ENCODE measurements around the gene FOXN1.
"Not testable (repeated sequence)": the region's sequence is repeated elsewhere in the genome, so short reads cannot be mapped to it uniquely, and the experiment has no call there.

Gene FOXN1

GRCh38 chr17:28549236-28550132 lies 43.3 kb downstream of the FOXN1 start:
- DNase-seq, result peak; percentile 50

DNA sequence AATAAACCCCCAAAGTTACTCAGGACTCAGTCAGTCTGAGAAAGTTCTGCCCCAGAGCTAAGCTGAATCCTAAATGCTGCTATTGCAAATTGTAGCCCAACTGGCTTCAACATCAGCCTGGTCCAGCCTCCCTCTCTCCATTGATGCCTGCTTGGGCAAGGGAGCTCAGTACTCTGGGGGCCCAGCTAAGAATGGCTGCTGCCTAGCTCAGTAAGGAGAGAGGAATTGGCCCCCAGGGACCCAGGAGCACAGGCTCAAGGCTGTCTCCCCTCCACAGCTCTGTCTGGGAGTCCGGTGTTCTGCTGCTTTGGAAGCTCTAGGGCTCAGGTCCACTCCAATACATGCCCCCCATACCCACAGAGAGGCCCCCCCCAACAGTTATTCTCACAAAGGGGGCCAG lies 44.7 kb downstream of the FOXN1 start:
- no peak for DNase-seq

DNA sequence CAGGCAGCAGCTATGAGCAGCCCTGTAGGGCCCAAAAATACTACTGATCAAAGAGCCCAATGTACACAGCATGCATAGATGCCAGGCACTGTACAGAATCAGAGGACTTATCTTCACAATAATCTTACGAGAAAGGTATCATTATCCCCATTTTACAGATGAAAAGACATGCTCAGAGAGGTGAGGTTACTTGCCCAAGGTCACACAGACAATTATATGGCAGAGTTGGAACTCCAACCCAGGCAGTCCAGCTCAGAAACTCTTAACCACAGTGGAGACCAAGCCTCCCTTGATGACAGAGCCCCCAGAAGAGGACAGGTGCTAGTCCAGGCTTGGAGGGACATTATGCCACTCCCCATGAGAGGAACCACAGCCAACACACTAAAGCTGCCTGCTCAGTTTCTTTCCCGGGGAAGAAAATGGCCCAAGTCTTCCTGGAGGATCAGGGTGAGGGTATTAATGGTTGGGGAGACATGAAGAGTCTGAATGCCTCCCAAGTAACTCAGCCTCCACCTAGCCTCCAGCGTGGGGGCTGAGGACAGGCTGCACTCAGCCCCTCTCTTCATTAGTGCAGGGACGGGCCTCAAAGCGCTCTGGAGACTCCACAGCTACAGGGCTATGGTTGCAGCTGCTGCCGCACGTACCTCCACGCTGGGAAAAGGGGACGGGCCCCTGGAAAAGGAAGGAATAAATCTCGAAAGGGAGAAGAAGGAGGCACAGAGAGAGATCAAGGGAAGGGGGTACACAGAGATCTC lies 45.5 kb downstream of the FOXN1 start:
- DNase-seq, result no peak

DNA sequence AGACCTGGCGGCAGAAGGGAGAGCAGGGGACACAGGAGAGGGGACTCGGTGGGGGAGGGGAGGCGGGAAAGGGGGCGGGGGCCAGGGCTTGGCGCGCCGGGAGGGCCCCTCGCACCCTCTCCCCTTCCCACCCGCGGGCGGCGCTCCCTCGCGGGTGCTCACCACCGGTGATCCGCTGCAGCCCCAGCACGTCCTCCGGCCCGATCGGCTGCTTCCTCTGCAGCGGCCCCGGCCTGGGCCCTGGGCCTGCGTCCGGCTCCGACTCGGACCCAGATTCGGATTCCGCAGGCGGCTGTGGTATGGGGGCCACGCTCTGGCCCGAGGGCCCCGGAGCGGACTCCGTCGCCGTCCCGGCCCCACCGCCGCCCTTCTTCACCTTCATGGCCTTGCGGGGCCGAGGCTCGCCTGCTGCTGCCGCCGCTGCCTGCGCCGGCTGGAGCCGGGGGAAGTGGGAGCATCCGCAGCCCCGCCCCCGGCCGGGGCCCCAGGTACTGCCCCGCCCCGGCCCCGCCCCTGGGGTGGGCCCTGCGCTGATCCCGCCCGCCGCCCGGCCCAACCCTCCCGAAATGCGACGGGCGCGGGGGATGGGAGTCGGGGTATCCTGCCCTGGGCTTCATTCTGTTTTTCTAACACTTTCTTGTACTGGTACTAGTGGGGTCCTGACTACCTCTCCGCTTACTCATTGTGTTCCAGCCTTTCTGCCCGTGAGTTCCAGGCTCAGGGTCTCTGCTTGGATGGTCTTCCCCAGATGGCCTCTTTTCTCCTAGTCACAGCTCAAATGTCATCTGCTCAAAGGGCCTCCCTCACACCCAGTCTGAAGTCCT lies 46.2 kb downstream of the FOXN1 start, which contains the start of gene UNC119:
Gene UNC119 (minus strand): TSS at position 449 of the 824 bp plus-strand sequence. CDS start 67 bp downstream, at position 382.
- DNase-seq, result peak; percentile 82

GRCh38 chr17:28553000-28553505 lies 46.9 kb downstream of the FOXN1 start:
- DNase-seq, result no peak

- DNase-seq, result no peak
Observed at GRCh38 chr17:28554565-28554964, 48.4 kb downstream of the FOXN1 start.

DNA sequence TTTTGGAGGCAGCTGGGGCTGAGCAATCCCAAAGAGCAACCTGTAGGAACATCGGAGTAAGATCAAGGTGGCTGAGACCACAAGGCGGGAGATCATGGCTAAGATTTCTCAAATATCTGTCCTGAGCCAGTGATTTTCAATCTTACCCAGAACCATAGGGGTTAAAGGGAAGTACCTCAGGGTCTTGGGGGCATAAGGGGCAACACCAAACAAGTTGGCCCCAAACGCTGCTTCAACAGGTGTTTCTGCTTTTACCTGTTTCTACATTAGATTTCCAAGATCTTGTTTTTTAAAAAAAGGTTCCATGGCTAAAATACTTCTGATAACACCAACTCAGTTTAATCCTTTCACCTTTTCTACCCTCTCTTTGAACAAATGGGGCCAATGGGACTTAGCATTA lies 48.9 kb downstream of the FOXN1 start:
- no peak for DNase-seq

- no peak for DNase-seq
Observed at GRCh38 chr17:28563475-28563874, 57.3 kb downstream of the FOXN1 start.

DNA sequence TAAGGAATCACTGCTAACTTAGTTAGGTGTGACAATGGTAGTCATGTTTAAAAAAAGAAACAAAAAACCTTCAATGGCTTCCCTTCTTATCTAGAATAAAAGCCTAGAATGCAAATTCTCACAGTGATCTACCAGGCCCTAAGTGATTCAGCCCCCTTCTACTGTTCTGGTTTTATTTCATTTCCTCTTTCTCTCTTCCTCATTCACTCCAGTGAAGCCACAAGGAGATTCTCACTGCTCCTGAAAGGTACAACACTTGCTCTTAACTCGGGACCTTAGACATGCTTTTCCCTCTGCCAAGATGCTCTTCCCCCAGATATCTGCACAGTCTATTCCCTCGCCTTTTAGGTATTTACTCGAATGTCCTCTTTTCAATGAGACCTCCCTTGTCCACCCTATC lies 61.5 kb downstream of the FOXN1 start:
- no peak for DNase-seq

GRCh38 chr17:28569446-28569845 lies 63.3 kb downstream of the FOXN1 start:
- no peak for DNase-seq

GRCh38 chr17:28570716-28571360 lies 64.7 kb downstream of the FOXN1 start:
- DNase-seq, result peak; percentile 49

DNA sequence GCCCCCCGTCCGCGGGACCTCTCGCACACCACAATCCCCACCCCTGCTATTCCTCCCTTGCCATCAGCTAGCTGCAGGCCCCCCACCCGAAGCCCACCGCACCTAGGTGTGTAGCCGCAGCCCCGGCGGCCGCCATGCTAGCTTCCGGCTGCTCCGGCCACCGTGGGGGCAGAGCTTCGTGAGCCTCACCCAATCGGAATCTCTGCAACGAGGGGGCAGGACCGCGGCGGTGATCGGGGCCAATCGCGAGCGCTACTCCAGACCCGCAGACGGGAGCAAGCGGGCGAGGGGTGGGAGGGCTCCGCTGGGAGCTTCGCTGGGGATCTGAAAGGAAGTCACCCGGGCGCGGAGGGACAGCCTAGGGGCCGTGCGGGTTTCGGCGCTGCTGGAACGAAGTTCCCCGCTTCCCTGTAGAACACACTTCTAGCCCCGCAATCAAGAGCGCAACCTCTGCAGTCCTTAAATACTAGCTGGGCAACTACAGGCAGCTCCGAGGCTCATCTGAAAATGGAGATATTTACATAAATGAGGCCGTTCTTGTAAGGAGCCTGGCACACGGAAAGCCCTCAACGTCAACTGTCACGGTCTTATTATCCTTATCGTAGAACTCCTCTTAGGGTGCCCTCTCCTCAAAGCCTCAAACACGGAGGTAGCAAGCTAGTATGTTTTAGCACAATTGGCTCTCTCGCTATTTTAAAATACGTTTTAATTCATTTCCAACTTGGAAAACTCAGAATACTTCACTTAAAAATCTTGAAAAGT lies 65.4 kb downstream of the FOXN1 start, which contains the start of gene PIGS:
Gene PIGS (minus strand): TSS at position 164 of the 762 bp plus-strand sequence. CDS start 28 bp downstream, at position 136.
- peak; percentile 91 for DNase-seq

DNA sequence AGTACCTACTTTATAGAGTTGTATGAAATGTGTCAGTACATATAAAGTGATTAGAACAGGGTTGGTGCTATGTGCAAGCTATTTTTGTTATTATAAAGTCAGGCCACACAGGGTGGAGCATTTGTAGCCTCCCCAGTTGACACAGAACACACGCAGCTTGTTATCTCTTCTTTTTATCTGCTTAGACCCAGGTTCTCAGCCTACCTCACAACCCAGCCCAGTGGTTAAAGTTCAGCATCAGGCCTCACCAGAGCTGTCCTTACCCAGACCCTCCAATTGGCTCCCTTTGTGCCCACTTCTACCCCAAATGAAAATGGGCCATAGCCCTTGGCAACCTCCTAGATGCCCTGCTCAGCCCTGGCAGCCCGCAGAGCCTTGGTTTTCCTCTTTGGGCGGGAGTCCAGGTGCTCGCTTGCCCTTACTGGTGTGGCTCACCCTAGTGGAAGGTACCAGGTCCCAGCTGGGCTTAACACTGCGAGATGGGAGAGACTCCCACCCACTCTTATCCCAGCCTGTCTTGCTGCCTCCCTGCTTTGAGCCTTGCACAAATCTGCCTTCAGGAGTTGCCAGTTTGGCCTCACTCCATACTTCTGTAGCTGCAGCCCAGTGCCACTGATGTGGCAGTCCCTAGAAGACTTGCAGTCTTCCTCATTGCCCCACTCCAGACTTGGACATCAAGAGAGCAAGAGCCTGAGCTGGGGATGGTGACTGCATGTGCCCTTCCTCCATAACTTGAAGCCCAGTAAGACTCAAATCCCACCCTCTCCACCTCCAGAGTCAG lies 66.3 kb downstream of the FOXN1 start:
- no peak for DNase-seq

DNA sequence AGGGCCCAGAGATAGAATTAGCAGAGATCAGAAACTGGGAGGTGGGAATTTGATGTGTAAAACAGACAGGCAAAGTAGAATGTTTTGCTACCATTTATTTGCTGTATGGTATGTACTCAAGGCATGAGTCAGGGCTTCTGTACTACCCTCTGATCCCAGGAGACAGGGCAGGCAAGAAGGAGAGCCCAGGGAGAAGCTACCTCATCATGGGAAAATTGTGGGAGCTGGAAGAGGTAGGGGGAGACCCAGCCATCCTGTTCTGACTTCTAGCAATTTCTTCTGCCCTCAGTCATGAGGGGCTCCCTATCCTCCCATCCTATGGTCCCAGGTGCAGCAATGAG lies 66.9 kb downstream of the FOXN1 start:
- no peak for DNase-seq

- DNase-seq, result no peak
Observed at GRCh38 chr17:28573521-28573920, 67.4 kb downstream of the FOXN1 start.

DNA sequence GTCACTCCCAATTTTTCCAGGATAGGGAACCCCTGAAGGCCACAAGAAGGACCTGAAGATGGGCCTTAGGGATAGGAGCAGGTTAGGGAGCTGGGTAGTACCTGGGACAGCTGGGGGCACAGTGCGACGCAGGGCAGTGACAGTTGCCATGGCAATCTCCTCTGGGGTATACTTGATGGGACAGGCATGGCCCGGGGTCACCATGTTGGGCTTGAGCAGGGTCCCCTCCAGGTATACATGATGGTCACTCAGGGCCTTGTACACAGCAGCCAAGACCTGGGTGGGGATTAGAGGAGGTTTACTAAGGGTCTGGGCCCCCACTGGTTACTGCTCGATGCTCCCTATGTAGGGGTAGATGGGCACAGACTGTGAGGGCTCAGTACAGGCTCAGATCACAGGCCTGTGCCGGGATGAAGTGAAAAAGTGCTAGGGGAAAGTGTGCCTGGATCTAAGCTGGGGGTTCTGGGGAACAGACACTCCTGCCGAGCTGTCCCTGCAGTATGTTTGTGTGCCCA lies 67.9 kb downstream of the FOXN1 start:
- no peak for DNase-seq

DNA sequence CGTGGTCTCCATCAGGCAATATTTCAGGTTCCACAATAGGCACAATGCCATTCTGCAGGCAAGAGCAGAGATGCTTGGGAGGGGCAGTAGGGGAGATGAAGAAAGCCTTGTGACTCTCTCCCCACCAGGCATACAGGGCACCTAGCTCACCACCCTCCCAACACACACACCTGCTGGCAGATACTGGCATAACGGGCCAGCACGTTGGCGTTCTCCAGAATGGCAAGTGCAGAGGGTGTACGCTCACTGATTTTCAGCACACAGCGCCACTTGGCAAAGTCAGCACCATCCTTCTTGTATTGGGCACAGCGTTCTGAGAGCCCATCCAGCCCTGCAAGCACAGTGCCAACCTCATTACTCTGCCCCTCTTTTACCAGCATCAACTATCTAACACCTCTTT lies 68.4 kb downstream of the FOXN1 start:
- peak; percentile 17 for DNase-seq

DNA sequence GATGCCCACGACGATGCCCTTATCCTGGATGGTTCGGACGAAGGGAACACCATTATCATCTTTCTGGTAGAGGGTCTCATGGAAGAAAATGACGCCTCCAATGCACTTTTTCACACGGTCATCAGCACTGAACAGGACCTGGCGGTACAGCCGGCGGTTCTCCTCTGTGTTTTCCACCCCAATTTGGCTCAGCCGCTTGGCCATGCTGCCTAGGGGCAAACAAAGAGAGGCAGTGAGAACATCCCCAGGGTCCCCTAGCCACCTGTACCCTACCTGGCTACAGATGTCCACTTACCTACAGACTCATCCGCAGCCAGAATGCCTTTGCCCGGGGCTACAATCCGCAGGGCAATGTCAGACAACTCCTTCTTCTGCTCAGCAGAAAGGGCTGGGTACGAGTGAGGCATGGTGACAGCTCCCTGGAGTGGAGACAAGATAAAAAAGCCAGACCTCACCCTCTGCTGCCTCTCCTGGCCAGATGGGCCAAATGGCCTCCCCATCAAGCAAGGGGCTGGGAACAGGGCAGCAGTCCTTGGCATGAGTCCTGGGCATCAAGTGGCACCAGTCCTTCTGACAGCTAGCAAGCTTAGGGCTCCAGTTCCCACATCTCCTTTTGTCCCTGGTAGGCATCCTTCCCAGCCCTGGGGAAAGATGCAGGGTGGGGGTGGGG lies 69.1 kb downstream of the FOXN1 start:
- no peak for DNase-seq

- not testable (repeated sequence) for DNase-seq
Observed at GRCh38 chr17:28576016-28576415, 69.9 kb downstream of the FOXN1 start.
